Endothelial cell of coronary artery (primary cell): ENCODE measurements around the gene ISG15. TPM values are rescaled to one million over a fixed set of nuclear protein-coding genes. Genes with fewer than 3 reads are reported as not detected.

Experiments
- total RNA-seq: library from RNA; depleted of rRNA; stranded (reverse); fragments of >200 nt; gene quantifications from 2 replicates; pipeline ENCODE4 v1.2.3, GENCODE V29; 2014

Gene ISG15
- 135 and 185 TPM in 2 replicates for total RNA-seq

GRCh38 chr1:1013105-1013921 lies at the start of gene ISG15:
TSS of gene ISG15 (plus strand) at chr1:1013497. CDS start at chr1:1013574, 77 bp downstream.

DNA sequence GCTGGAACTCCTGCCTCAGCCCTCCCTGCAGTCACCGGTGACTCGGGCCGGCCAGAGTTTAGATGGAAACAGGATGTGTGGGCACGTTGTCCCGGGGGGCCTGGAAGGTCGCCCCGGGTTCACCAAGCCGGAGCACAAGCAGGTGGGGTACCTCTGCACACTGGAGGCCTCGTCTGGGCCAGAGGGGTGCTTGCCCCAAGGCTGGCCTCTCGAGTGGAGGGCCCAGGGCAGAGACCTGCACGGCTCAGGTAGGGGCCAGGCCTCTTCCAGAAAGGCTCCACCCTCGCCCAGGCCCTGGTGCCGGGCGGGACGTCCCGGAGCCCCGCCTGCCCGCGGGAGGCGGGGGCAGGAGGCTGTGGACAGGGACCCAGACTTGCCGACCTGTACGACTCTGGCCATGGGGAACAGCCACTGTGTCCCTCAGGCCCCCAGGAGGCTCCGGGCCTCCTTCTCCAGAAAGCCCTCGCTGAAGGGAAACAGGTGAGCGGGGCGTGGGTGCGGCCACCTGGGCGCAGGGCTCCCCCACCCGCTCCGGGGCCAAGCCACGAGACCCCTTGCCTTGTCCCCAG lies 47.1 kb upstream of the ISG15 start, which contains the start of gene PLEKHN1:
Gene PLEKHN1, plus strand, starts transcription at position 348 of the 569 bp plus-strand sequence. Its CDS starts 50 bp downstream, at position 398.

GRCh38 chr1:981955-982558 lies 31.2 kb upstream of the ISG15 start, which contains the start of gene PERM1:
TSS of gene PERM1 (minus strand) at chr1:982093. CDS start at chr1:981029, 1,064 bp downstream.

GRCh38 chr1:999725-1000356 lies 13.5 kb upstream of the ISG15 start, which contains the start of gene HES4:
TSS of gene HES4 (minus strand) at chr1:1000097. CDS start at chr1:999973, 124 bp downstream.

DNA sequence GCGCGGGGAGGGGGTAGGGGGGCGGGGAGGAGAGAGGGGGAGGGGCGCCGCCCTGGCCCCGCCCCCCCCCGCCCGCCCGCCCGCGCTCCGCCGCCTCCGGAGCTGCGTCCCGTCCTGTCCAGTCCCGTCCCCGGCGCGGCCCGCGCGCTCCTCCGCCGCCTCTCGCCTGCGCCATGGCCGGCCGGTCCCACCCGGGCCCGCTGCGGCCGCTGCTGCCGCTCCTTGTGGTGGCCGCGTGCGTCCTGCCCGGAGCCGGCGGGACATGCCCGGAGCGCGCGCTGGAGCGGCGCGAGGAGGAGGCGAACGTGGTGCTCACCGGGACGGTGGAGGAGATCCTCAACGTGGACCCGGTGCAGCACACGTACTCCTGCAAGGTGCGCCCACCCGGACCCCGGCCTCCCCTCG lies 6.7 kb downstream of the ISG15 start, which contains the start of gene AGRN:
Gene AGRN, plus strand, starts transcription at position 121 of the 405 bp plus-strand sequence. Its CDS starts 53 bp downstream, at position 174.

Other genes starting within 250 kb of the ISG15 start
- 0.66 TPM in 1 of 2 replicates, not detected in the other for gene SAMD11, start 89.6 kb upstream of the ISG15 start, total RNA-seq
- gene NOC2L, start 54.2 kb upstream of the ISG15 start, total RNA-seq: 102 and 118 TPM in 2 replicates
- gene KLHL17, start 52.9 kb upstream of the ISG15 start, total RNA-seq: 4.9 and 10.8 TPM in 2 replicates
- gene PLEKHN1, start 47.0 kb upstream of the ISG15 start, total RNA-seq: 0.19 and 0.36 TPM in 2 replicates
- gene PERM1, start 31.4 kb upstream of the ISG15 start, total RNA-seq: 0.09 TPM in 1 of 2 replicates, not detected in the other
- 17.0 and 31.4 TPM in 2 replicates for gene HES4, start 13.4 kb upstream of the ISG15 start, total RNA-seq
- gene AGRN, start 6.6 kb downstream of the ISG15 start, total RNA-seq: 79.1 and 125 TPM in 2 replicates
- not detected in 2 replicates for gene RNF223, start 60.8 kb downstream of the ISG15 start, total RNA-seq
- gene C1orf159, start 102.6 kb downstream of the ISG15 start, total RNA-seq: 4.3 and 5.5 TPM in 2 replicates
- not detected in 2 replicates for gene TTLL10, start 160.4 kb downstream of the ISG15 start, total RNA-seq
- gene TNFRSF18, start 193.1 kb downstream of the ISG15 start, total RNA-seq: 0.28 TPM in 1 of 2 replicates, not detected in the other
- 0.63 and 1.6 TPM in 2 replicates for gene TNFRSF4, start 200.7 kb downstream of the ISG15 start, total RNA-seq
- 91.0 and 126 TPM in 2 replicates for gene SDF4, start 218.5 kb downstream of the ISG15 start, total RNA-seq
- 23.4 and 30.0 TPM in 2 replicates for gene B3GALT6, start 218.7 kb downstream of the ISG15 start, total RNA-seq
- 0.45 and 0.85 TPM in 2 replicates for gene C1QTNF12, start 233.2 kb downstream of the ISG15 start, total RNA-seq